K562 (cell line): Measurements from ENCODE around the gene NLRP6. TPM values are rescaled to one million over a fixed set of nuclear protein-coding genes. Genes with fewer than 3 reads are reported as not detected.
"Not testable (repeated sequence)": the region's sequence is repeated elsewhere in the genome, so short reads cannot be mapped to it uniquely, and the experiment has no call there.

Source experiments
- ATAC-seq: fragments of 200-7000 bp; cut with Tn5 transposase; 3 replicates; pipeline ENCODE4 v1.9.1; 2020; ENCODE audit warnings: moderate library complexity
- BruUV-seq: library from RNA; stranded (reverse); fragments of 400-500 nt; replicated peaks from 2 replicates; lab custom pipeline; 2021; lab: Mats Ljungman, UMichigan
- CTCF ChIA-PET: fragments of 300-600 bp; formaldehyde crosslinking; extraction: SDS; loops from one replicate; lab custom pipeline; 2021; ENCODE audit warnings: low intra/inter-chr PET ratio; lab: Yijun Ruan, JAX
- POLR2A ChIA-PET: fragments of 300-600, 350-650 bp; sonication (Branson Sonifier 250); formaldehyde crosslinking; extraction: SDS; loops from one replicate; lab custom pipeline; 2021; ENCODE audit warnings: antibody characterized with exemption, inconsistent platforms; lab: Yijun Ruan, JAX
- DNase-seq, 4 experiments: peaks; one replicate each; pipeline versions ENCODE4 v3.0.0 to v3.0.0-alpha.2; 2011 to 2018; ENCODE audit warnings: low spot score in 3 of 4, mixed read lengths in 3 of 4; ENCODE audit errors: extremely low read depth in 1 of 4
- FAIRE-seq: peaks from 2 replicates; lab custom pipeline; 2011; peaks lifted over from hg19 to GRCh38; lab: Jason Lieb, UNC
- H2AFZ ChIP-seq: 2 replicates; pipeline ENCODE4 v1.6.0; 2011; ENCODE audit warnings: low read depth, low read length, control low read depth, inconsistent platforms
- H3K27ac ChIP-seq: fragments of 200-600 bp; 3 replicates; pipeline ENCODE4 v1.8.0; 2011; ENCODE audit warnings: low read depth, mild to moderate bottlenecking, control low read depth, inconsistent platforms, low read length, moderate library complexity, mixed read lengths; ENCODE audit errors: extremely low read depth
- H3K27me3 ChIP-seq, 2 experiments: fragments of 300-600 bp in 1 of 2; 2 replicates in 1 of 2; 3 replicates in 1 of 2; pipeline versions ENCODE4 v1.6.0 to v1.8.0; 2011; ENCODE audit warnings: inconsistent platforms in 2 of 2, low read length in 2 of 2, mild to moderate bottlenecking in 1 of 2, mixed read lengths in 1 of 2, moderate library complexity in 1 of 2; ENCODE audit not compliant: control insufficient read depth in 2 of 2, insufficient read depth in 2 of 2
- H3K36me3 ChIP-seq: fragments of 300-600 bp; 3 replicates; pipeline ENCODE4 v1.8.0; 2011; ENCODE audit warnings: mild to moderate bottlenecking, low read length, inconsistent platforms; ENCODE audit not compliant: control insufficient read depth, insufficient read depth
- H3K4me1 ChIP-seq, 2 experiments: fragments of 200-600 bp in 1 of 2; replicated peaks in 1 of 2; 2 replicates in 1 of 2; 3 replicates in 1 of 2; pipeline versions ENCODE4 v1.5.1 to v1.8.0; 2011; ENCODE audit warnings: inconsistent platforms in 2 of 2, low read length in 2 of 2, mild to moderate bottlenecking in 1 of 2, mixed read lengths in 1 of 2, moderate library complexity in 1 of 2; ENCODE audit not compliant: control insufficient read depth in 2 of 2, insufficient read depth in 2 of 2
- H3K4me2 ChIP-seq: 2 replicates; pipeline ENCODE4 v1.6.1; 2011; ENCODE audit warnings: low read length, control low read depth, inconsistent platforms, mixed read lengths; ENCODE audit not compliant: insufficient read depth
- H3K4me3 ChIP-seq: fragments of 200-600 bp; sonication (generic), shearing (Covaris generic); 2 replicates; pipeline ENCODE4 v1.5.1; 2016; ENCODE audit warnings: control low read depth, inconsistent platforms
- H3K79me2 ChIP-seq: fragments of 200-600 bp; 3 replicates; pipeline ENCODE4 v1.8.0; 2011; ENCODE audit warnings: low read length, inconsistent platforms; ENCODE audit not compliant: control insufficient read depth, insufficient read depth
- H3K9ac ChIP-seq, 2 experiments: 2 replicates each; pipeline versions ENCODE4 v1.6.0 to v1.6.1; 2011; ENCODE audit warnings: low read depth in 2 of 2, low read length in 2 of 2, control low read depth in 1 of 2, inconsistent platforms in 1 of 2, mild to moderate bottlenecking in 1 of 2, mixed read lengths in 1 of 2; ENCODE audit not compliant: insufficient read depth in 1 of 2
- H3K9me1 ChIP-seq: one replicate; pipeline ENCODE4 v1.6.0; 2011; ENCODE audit warnings: inconsistent platforms, mild to moderate bottlenecking, low read length, moderate library complexity; ENCODE audit not compliant: control insufficient read depth, insufficient read depth
- H3K9me3 ChIP-seq: replicated peaks from 2 replicates; pipeline ENCODE4 v1.5.1; 2011; ENCODE audit warnings: low read depth, low read length, inconsistent platforms; ENCODE audit not compliant: control insufficient read depth, insufficient read depth
- H4K20me1 ChIP-seq: replicated peaks from 2 replicates; pipeline ENCODE4 v1.6.1; 2011; ENCODE audit warnings: low read length, inconsistent platforms, mixed read lengths; ENCODE audit not compliant: control insufficient read depth, insufficient read depth
- JUND ChIP-seq, 2 experiments: IDR thresholded peaks; 2 replicates in 1 of 2; 3 replicates in 1 of 2; pipeline ENCODE4 v1.6.1; 2011; ENCODE audit warnings: borderline replicate concordance in 2 of 2, low read depth in 2 of 2, low read length in 2 of 2, improper control_type of control experiment in 1 of 2, missing biosample characterization in 1 of 2, missing genetic modification characterization in 1 of 2, missing genetic modification reagents in 1 of 2
- VEZF1 ChIP-seq: fragments of 200-800 bp; sonication (Bioruptor generic); IDR thresholded peaks from 2 replicates; pipeline ENCODE4 v1.6.1; 2017; ENCODE audit warnings: missing genetic modification characterization, missing compliant biosample characterization
- ZBTB7A ChIP-seq: IDR thresholded peaks from 2 replicates; pipeline ENCODE4 v1.6.1; 2011; ENCODE audit warnings: low read depth, mild to moderate bottlenecking, low read length, moderate library complexity, borderline replicate concordance; ENCODE audit not compliant: control insufficient read depth
- WGBS: fragments of 100-300 bp; shearing (Covaris generic); methylation state at CpG from one replicate; pipeline ENCODE4 v1.1.6; 2016; ENCODE audit warnings: low coverage, mixed read lengths; ENCODE audit not compliant: insufficient coverage; ENCODE audit errors: missing lambda C conversion rate; 5-methylcytosine and 5-hydroxymethylcytosine counted together
- in situ Hi-C: fragments of 300-500 bp; cut with MboI; formaldehyde crosslinking; loops from 4 replicates; pipeline ENCODE4 v1.15.0; 2018; ENCODE audit warnings: inconsistent platforms, mixed read lengths
- intact Hi-C: fragments of 100-400 bp; cut with micrococcal nuclease; formaldehyde crosslinking; loops from 2 replicates; pipeline ENCODE4 v1.14.2; 2022
- polyA plus RNA-seq, 8 experiments: library from polyadenylated mRNA; depleted of rRNA in 4 of 8; stranded (reverse) in 5 of 8; unstranded in 3 of 8; fragments of >200 nt; fragmentation: Nextera tagmentation in 2 of 8; fragmentation: Illumina TruSeq in 1 of 8; extraction: Ambion mirVana in 2 of 8; extraction: Trizol in 1 of 8; gene quantifications; 2 replicates each; pipeline versions ENCODE4 v1.2.1 to v1.2.3, GENCODE V29; 2011 to 2014; ENCODE audit warnings: inconsistent platforms in 1 of 8, missing spikeins in 1 of 8
- total RNA-seq, 7 experiments: library from RNA; depleted of rRNA in 6 of 7; stranded (reverse); fragments of >200 nt in 6 of 7; fragmentation: Illumina TruSeq in 2 of 7; extraction: Trizol in 2 of 7; gene quantifications; 2 replicates each; pipeline versions ENCODE4 v1.2.1 to v1.2.3, GENCODE V29; 2011 to 2021; ENCODE audit warnings: low replicate concordance in 1 of 7

Gene NLRP6
- total and polyA plus RNA-seq, 9 of the 15 experiments (the other 6 are each of a cell fraction or from before 2014, with no cell fraction given), result 0.03 to 0.18 (median 0.15) TPM; not detected in 5

DNA sequence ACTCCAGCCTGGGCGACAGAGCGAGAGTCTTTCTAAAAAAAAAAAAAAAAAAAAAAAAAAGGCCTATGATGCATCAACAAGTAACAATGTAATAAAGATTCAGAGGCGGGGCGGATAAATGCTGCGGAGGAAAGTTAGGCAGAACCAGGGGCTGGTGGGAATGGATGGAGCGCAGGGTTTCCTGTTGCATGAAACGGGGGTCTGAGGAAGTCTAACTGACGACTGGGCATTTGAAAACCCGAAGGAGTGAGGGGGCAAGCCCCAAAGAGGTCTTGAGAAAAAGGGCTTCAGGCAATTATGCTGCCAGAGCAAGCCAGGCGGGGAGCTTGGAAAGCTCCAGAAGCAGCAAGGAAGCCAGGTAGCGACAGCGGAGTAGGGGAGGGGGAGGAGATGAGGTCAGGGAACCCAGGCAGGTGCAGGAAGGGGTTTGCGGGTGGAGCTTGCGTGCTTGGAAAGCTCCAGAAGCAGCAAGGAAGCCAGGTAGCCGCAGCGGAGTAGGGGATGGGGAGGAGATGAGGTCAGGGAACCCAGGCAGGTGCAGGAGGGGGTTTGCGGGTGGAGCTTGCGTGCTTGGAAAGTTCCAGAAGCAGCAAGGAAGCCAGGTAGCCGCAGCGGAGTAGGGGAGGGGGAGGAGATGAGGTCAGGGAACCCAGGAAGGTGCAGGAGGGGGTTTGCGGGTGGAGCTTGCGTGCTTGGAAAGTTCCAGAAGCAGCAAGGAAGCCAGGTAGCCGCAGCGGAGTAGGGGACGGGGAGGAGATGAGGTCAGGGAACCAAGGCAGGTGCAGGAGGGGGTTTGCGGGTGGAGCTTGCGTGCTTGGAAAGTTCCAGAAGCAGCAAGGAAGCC is 9.0 kb downstream of the NLRP6 start:
- Histone ChIP-seq H3K27ac (peak overlapping the region; percentile 85), H3K79me2 (peaks cover 37% of the 10 kb centered on the region), H3K9ac (peak overlapping the region; percentile 87 to 99), H3K4me1 (peaks cover 18 to 83% of the 10 kb centered on the region in 2 experiments; a peak in 4 of 5 replicates), H2AFZ (0 out of 2 replicates have a peak overlapping the region, but pooled peaks have one; percentile 16), H3K4me3 (peak overlapping the region; percentile 58), H3K4me2 (peak overlapping the region; percentile 85), H3K36me3 (peaks cover 26% of the 10 kb centered on the region; the same call in 1 of the 3 replicates)
- WGBS, result 53% methylated on average over 23 of the region's 27 CpGs
- POLR2A ChIA-PET, result interaction anchor here (0.6 to 1.4 kb wide), 5 partner anchors 9 to 258 kb away, joined by 3 to 4 read pairs (median 3); partner anchors contain the start of gene NLRP6
- BruUV-seq; ATAC-seq; in situ Hi-C loops; H3K27me3 ChIP-seq; H3K9me1 ChIP-seq; intact Hi-C loops; CTCF ChIA-PET; H3K9me3 ChIP-seq; H4K20me1 ChIP-seq; TF ChIP-seq JUND (IDR thresholded peaks at IDR 0.05; ENCODE audit: borderline replicate concordance, low read depth, low read length): not testable (repeated sequence)
- TF ChIP-seq JUND (tag; IDR thresholded peaks at IDR 0.05; ENCODE audit: borderline replicate concordance, low read depth, low read length) (peak; percentile 21; the same call in 1 of the 3 replicates), ZBTB7A (peak; percentile 35; the same call in 1 of the 2 replicates), VEZF1 (CRISPR knock-in tag) (0 out of 2 replicates have a peak, but pooled peaks have one; percentile 23)
- DNase-seq (peak in 3 of 4 experiments; percentile 34 to 46 (median 43)), FAIRE-seq (peak; percentile 40)
